Measurements from ENCODE around the gene FAM3C.

Gene FAM3C

DNA sequence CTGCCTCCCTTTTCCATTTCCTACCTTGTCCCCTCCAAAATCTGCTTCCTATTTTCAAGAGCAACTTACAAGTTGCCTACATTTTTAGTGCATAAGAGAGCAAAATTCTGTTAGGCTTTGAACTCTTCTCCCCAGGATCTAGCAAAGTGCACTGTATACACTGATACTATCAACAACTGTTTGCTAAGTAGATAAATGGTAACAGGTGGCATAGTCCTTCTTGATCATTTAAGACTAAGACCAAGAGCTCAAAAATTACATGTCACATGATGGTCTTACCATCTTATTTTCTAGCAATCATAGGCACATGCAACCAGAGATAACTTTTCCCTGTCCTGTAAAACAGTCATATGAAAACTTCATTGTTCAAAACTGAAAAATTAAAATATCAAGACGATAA is 16.2 kb downstream of the FAM3C start:
- no peak for DNase-seq (ENCODE audit: low read depth)

DNA sequence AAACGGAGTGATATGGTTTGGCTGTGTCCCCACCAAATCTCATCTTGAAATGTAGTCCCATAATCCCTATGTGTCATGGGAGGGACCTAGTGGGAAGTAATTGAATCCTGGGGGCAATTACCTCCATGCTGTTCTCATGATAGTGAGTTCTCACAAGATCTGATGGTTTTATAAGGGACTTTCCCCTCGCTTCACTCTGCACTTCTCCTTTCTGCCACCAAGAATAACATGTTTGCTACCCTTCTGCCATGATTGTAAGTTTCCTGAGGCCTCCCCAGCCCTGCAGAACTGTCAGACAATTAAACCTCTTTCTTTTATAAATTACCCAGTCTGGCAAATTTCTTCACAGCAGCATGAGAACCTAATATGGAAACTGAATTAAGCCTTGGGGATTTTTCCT is 19.1 kb downstream of the FAM3C start:
- DNase-seq (ENCODE audit: low read depth), result no peak

DNA sequence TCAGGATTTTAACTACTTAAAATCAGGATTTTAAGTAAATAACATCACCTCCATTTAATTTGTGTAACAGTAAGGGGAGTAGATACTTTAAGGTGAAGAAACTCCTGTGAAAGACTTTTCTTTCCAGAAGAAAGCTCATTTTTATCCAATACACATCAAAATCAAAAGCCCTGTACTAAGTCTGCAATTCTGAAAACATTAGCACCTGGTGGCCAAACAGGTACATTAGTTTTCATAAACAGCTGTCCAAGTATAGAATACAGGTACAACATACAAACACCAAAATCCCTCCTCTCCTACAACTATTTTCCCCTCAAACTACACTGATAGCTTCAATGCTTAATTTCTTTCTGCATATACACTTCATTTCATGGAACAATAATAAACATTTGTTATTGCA is 22.9 kb downstream of the FAM3C start:
- no peak for DNase-seq (ENCODE audit: low read depth)

DNA sequence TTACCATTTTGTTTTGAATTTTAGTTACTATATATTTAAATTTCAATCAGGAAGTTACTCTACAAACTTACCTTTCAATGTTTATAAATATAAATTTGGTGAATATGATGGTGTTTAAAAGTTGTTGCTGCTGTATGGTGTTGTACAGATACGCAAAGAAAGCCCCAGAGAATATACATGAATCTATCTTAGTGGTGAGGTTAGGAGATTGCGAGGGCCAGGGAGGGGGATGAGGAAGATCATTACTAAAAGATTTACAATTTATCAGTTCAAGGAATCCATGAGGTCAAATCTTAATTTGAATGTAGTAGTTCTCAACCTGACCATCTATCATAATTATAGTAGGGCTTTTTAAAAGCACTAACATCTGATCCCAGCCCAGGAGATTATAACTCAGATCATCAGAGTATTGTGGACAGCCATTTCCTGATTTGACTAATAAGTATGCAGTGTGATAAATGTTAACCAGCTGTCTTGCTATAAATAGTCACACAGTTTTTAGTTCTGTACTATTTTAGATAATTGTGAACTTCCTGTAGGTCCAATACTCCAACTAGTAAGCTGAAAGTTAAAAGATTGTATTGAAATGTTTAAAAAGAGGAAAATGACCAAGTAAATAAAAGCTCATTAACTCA is 23.6 kb downstream of the FAM3C start:
- no peak for DNase-seq (ENCODE audit: low read depth)

DNA sequence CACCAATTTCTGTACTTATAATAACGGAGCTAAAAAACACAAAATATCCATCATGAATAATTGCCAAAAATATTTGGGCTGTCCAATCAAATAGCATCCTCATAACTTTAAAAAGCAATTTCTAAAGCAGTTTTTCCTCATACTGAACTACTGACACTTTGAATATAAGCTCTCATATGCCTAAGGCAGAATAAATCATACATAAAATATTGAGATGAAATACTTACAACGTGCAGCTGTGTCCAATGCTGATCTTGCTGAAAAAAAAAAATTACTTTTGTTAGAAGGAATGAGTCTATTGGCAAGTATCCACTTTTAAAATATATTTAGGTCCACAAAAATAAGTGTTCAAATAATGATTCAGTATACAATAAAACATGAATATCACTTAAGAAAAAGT is 24.2 kb downstream of the FAM3C start:
- no peak for DNase-seq (ENCODE audit: low read depth)

DNA sequence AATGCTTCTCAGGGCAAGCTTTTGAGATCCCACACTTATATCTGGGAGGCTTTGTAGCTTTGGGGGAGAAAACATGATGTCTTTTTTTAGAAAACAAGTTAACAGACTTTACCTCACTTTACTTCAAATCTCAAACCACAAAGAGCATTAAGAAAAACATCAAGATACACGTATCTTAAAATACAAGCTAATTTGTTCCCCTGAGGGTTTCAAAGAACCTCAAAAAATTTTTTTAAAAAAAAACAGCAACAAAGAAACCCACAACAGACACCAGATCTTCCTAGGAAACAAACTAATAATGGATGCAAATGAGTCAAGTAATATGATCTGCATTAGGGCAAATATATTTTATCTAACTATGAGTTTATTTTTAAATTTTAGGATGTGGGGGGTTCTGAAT is 24.7 kb downstream of the FAM3C start:
- DNase-seq (ENCODE audit: low read depth), result no peak

DNA sequence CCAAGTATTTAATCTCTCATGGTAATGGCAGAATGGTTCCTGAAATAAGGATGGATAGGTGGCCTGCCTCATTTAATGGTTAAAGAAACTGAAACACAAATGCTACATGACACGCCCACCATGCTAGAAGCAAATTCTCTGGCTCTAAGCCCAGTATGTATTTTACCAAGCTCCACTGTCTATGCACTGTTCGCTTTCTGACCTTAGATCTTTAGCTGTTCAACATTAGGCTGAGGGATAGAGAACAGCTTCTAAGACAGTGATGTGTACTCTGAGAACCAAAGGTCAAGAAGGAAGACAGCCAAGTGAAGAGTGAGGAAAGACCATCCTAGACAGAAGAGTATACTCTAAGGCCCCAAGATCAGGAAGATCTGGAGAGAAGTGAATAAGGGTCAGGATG is 26.6 kb downstream of the FAM3C start:
- no peak for DNase-seq (ENCODE audit: low read depth)

DNA sequence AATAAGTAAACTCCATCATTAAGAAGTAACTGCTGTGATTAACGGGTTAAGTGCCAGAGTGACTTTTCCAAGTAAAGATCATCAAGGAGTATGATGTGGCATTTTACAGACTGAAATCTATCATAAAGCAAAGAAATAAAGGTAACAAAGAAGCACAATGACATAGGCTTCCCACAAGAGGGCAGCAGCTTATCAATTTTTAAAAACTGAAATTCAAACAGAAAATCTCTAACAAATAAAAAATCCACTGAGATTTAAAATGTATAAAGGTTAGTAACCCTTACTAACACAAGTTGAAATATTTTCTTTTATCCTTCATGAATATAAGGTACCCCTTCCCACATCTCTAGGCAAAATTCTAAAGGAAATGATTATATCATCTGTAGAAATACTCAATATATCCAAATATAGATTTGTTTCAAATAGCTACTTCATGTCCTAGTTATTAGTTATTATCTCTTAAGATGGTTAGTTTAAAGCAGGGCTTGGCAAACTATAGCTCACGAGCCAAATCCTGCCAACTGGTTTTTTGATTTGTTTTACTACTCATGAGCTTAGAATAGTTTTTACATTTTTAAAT is 29.2 kb downstream of the FAM3C start:
- no peak for DNase-seq (ENCODE audit: low read depth)

DNA sequence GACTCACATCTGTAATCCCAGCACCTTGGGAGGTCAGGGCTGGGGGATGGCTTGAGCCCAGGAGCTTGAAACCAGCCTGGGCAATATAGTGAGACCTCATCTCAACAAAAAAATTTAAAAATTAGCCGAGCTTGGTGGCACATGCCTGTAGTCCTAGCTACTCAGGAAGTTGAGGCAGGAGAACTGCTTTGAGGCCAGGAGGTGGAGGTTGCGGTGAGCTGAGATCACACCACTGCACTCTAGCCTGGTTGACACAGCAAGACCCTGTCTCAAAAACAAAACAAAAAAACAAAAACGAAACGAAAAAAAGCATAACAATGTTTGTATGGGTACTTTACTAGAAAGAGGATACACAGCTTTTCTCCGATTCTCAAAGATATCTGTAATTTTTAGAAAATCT is 35.5 kb downstream of the FAM3C start:
- no peak for DNase-seq (ENCODE audit: low read depth)

DNA sequence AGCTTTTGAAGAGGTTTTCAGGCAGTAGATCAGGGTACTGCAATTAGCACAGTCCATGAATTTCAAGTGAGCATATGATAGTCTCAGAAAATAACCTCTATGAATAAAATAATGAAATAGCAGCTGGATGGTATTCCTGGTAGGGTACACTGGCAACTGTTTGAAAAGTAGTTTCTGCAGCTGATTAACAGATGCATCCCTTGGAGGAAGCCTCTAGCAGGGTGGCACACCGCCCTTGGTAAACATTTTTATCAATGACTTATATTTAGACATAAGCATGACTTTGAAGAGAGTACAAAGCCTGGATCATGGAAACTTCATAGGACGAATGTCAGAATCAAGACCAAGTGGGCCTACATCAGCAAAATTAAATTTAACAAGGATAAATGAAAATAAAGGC is 40.5 kb downstream of the FAM3C start:
- DNase-seq (ENCODE audit: low read depth), result no peak

DNA sequence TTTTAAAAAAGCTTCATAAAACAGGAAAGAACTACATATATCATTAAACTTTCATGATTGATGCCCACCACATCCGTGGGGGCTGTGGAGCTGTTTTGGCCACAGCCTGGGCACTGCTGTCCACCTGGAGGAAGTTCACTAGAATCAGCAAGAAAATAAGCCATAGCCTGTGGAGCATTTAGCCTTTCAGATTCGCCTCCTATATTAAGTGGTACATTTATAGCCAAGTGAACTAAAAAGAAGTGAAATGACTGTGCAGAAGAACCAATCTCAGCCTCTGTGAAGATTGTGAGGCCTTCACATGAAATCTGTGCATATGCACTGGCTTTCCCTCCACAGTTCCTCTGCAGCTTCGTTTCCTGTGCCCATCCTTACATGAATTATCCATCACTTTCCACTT is 43.8 kb downstream of the FAM3C start:
- DNase-seq (ENCODE audit: low read depth), result no peak

DNA sequence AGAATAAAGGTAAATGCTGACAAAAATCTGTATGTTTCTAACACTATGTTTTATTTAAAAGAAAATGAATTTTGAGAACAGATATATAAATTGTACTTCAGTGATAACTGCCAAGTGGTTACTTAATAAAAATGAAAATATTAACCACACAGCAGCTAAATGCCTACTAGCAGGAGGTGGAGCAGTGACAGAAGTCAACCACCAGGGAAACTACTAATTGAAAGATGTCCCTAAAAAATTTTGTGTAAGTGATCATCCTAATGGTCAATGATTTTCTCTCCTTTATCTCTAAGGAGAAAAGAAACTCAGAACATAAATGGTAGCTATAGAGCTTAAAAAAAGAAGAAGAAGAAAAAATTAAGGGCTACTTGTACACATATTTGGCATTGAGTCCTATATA is 44.4 kb downstream of the FAM3C start:
- no peak for DNase-seq (ENCODE audit: low read depth)

DNA sequence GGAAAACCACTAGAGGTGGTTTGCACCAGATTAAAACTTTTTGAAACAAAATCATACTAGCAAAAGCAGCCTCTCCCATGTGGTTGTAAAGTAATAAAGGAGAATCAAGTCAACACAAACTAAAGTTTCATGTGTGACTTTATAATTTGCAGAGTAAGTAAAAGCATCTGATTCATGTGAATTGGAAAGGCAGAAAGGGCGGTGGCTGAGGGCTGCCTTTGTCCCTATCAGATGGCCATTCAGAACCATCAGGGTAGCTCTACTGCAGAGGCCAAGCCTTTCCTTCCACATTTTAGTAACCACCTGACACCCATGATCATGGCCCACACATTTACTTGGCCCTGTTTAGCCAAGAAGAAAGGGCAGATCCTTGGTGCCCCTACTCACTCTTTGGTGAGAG is 51.6 kb downstream of the FAM3C start:
- no peak for DNase-seq (ENCODE audit: low read depth)

DNA sequence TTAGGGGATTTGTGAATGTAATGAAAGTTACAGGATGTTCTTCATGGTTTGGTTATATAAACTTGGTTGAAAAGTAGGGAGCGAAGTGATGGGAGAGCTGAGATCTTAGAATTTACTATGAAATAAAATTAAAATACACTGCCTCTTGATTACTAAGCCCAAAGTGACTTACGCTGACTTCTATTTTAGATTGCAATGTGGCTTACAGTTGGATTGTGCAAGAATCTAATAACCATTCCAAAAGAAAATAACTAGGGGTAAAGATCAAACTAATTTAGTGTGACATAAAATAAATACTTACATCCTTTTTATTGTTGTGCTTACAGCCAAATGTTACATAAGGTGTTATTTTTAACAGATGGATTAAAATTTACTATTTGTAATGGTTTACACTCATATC is 52.0 kb downstream of the FAM3C start:
- DNase-seq (ENCODE audit: low read depth), result no peak

DNA sequence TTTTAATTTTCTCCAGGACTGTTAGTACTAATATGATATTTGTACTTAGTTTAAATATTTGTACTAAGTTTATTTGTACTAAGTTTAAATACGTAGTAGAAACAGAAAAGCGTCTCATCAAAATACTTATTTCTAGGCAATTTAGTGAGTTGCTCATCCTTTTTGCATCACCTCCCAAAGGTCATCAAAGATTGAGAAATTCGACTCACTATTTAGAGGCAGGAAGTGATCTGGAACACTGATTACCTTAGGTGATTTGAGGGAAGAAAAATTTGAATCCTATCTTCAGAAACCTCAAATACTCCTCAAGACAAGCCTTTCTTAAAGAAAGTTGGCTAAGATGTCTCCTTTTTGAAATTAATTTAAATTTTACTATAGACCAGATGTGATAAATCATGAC is 52.8 kb downstream of the FAM3C start:
- DNase-seq (ENCODE audit: low read depth), result no peak

DNA sequence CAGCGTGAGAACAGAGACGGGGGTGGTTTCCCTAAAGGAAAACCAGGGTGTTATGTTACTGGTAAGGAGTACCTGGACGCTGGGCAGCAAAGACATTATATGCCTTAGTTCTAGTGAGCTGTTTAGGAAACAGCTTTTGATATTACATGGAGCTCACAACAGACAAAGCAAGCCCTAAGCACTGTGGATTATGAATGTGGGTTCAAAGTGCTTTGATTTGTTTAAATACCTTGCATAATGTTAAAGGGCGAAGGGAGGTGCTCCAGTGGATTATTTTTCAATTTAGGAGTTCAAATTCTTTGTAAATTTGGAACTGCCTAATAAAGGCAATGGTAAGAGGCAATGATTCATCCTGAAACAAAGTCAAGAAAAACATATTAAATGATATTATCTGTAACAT is 53.5 kb downstream of the FAM3C start:
- DNase-seq (ENCODE audit: low read depth), result no peak

DNA sequence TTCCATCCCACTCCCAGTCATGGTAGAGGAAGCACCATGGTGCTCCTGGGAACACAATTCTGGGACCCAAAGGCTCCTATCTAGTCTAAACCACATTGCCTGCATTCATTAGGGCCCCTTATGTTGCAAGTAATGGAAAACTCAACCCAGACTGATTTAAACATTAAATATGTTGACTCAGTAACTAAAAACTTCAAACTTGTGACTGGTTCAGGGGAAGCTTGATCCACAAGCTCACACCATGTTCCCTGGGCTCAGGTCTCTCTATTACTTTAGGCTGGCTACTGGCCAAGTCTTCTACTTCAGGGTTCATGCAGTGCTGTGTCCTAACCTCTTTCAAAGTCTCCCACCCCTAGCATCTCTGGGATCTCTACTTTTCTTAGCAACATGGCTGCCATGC is 54.2 kb downstream of the FAM3C start:
- DNase-seq (ENCODE audit: low read depth), result no peak

DNA sequence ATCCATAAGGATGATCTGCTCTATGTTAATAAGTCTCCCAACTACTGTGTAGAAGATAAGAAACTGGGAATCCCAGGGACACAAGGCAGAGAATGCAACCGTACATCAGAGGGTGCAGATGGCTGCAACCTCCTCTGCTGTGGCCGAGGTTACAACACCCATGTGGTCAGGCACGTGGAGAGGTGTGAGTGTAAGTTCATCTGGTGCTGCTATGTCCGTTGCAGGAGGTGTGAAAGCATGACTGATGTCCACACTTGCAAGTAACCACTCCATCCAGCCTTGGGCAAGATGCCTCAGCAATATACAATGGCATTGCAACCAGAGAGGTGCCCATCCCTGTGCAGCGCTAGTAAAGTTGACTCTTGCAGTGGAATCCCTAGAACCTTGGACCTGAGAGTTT is 57.0 kb downstream of the FAM3C start:
- no peak for DNase-seq (ENCODE audit: low read depth)

DNA sequence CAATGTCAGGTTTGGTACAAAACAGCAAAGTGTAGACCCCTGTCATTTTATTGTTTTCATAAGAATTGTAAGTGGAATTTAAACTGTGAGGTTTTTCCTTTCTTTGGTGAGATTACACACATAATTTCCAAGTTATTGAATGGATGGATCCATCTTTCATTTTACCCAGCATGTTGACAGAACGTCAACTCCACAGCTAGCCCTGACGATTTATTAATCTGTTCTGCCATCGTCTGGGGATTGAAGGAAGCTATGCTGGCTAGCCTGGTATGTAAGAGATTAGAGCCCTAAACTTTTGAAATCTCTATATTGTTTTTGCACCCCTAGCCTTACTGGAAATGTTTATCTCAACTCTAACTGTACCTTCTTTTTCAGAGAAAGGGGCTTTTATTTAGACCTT is 58.7 kb downstream of the FAM3C start:
- no peak for DNase-seq (ENCODE audit: low read depth)

DNA sequence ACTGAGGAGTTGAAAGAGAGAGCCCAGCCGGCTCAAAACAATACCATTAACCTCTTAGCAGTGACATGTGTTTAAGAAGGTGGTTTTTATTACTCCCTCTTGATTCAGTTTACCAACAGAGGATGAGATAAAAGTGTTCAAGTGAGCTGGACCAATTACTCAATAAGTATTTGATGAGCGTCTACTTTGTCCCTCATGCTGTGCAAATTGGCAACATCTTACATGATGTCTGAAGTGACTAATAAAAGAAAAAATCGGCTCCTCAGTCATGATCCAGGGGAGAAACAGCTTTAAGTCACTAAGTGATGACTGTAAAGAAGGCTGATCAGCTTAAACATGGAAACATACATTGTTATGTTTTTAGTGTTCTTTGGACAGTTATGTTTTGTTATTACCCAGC is 59.5 kb downstream of the FAM3C start:
- no peak for DNase-seq (ENCODE audit: low read depth)

DNA sequence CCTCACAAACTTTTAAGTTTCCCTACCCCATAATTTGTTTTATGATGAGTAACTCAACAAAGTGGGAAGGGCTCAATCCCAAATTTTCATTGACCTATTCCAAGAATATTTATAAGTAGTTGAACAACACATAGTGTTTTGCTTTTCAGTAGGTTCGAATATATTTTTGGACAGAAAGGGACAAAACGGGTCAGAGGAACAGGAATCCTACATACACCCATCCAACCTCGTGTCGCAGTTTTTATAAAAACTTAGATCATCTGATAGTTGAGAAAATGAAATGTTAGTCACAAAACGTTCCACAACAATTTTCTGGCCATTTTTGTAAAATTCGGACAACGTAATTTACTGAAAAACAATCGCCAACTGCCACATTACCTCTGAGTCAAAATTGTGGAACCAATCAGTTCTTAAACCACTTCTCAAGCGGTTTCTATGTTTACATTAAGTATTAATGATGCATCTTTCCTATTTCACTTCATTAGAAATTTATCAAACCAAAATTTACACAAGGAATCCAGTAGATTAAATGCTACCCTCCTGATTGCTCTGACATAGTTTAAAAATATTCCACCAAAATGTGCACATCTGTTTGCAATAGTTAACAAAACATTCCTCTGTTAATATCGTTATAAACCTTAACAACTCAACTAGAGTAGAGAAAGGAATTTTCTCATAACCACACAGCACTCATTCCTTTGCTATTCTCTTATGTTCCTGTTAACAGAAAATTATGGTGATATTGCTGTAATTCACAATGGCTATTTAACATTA is 61.0 kb downstream of the FAM3C start:
- no peak for DNase-seq (ENCODE audit: low read depth)

DNA sequence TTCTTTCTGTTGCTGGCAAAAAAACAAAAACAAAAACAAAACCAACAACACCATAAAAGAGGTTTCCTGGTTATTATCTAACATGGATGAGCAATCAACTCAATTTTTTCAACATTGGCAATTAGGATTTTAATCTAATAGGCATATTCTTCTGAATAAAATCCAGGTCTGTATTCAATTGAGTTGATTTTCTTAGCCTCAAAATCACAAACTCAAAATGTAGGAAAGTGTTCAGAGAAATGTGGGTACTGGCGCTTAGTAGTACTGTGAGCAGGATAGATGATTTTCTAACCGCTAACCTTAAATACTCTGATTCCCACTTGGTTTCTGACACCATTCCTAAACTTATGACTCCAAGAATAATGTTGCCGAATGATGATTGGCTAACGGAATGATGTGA is 61.7 kb downstream of the FAM3C start:
- DNase-seq (ENCODE audit: low read depth), result no peak

DNA sequence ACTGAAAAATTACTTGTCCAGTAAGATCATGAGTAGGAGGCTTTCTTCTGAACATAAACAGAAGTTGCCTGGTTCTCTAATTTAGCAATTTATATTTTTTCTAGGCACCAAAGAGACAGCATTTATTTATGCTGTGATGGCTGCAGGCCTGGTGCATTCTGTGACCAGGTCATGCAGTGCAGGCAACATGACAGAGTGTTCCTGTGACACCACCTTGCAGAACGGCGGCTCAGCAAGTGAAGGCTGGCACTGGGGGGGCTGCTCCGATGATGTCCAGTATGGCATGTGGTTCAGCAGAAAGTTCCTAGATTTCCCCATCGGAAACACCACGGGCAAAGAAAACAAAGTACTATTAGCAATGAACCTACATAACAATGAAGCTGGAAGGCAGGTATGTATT is 64.5 kb downstream of the FAM3C start:
- DNase-seq (ENCODE audit: low read depth), result no peak

DNA sequence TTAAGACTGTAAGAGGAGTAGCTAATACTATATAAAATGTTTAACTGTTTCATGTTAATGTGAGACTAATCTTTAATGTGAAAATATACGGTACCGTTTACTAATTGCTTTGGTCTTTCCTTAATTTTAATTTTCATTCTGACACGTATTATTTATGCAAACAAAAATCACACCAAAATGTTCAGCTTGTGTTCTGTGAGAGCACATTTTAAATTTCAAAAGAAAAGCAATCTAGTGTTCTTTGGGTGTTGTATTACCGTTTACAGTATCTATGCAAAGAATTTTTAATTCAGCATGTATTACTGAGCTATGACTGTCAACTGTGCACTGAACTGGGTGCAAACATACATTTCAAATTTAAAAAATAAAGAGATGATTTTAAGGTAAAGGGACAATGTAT is 65.1 kb downstream of the FAM3C start:
- DNase-seq (ENCODE audit: low read depth), result no peak
